DMS153 treated with DMSO at 0.1 percent for 48 hours (cell line): ENCODE data around the gene BTN1A1.

Experiments
- DNase-seq: peaks from one replicate; lab custom pipeline; 2025; ENCODE audit not compliant: unreplicated experiment; lab: John Stamatoyannopoulos, UW

The BTN1A1 gene

DNA sequence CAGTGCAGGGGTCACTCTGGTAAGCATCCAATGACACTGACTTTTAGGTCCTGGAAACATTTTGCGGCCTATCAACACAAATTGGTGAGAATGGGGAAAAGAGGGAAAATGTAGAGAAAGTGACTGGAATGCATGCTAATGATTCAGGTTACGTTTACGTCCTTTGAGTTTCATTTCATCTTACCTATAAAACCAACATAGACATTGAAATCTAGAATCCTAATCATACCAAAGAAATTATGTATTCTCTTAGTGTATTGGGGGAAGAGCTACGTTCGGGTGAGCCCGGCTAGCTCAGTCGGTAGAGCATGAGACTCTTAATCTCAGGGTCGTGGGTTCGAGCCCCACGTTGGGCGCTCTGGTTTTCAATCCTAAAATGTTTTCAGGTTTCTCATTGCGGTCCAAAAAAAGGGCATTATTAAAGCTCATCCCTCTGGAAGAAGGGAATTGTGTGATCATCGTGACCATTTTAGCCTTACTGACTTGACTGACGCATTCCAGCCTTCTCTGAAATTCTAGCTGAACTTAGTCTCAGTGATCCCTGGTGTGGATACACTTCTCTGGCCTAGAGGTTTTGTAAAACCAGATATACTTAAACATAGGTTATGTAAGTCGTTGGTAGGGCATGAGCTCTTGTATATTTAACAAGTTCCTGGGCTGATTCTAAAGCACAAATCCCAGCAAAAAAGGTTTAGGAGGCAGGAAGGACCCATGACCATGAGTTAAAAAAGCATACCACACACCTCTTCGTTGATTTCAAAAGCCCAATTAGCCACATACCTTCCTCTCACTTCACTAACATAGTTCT is 56.4 kb downstream of the BTN1A1 start:
- peak; percentile 54 for DNase-seq
